ENCODE measurements around the gene WDR36.

DNA sequence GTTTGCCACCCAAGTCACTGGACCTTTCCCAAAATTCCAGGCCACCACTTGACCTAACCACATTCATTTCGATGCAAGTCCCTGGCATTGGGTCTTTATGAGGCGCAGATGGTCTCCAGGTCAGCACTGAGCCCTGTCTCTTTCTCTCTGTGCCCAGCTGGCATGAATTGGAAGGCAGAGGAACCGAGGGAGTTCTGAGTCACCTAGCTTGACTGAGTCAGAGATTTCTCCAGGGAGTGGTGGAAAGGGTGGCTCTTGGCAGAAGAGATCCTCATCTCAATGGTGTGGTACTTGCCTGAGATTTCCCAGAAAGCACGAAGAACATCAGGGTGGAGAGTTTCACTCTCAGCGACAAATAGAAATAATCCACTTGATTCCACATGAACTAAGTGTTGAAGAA is 43.8 kb downstream of the WDR36 start:
- no peak for TF ChIP-seq POLR2A (IDR thresholded peaks at IDR 0.05; ENCODE audit: low read depth, low read length)
- TF ChIP-seq MXI1 (IDR thresholded peaks at IDR 0.05; ENCODE audit: borderline replicate concordance, low read depth, low read length) = no peak
- TF ChIP-seq CTCF (conservative IDR thresholded peaks at IDR 0.05; ENCODE audit: low read depth, low read length) = no peak
- TF ChIP-seq RAD21 (IDR thresholded peaks at IDR 0.05; ENCODE audit: low read length) = no peak
- TF ChIP-seq MAZ (IDR thresholded peaks at IDR 0.05; ENCODE audit: borderline replicate concordance, low read depth, low read length) = no peak
- no peak for TF ChIP-seq CEBPB (IDR thresholded peaks at IDR 0.05; ENCODE audit: low read depth, low read length)

Data from IMR-90 (cell line).